ENCODE data around the gene GSDMA.

The GSDMA gene

GRCh38 chr17:39952680-39953470, 9.9 kb upstream of the GSDMA start:
- Histone ChIP-seq H3K27ac (ENCODE audit: low read depth, low read length) (peak overlapping the region; percentile 17; the same call in 1 of the 2 replicates), H3K79me2 (ENCODE audit: control insufficient read depth, low read length) (no peaks in the 10 kb centered on the region), H3K4me3 (ENCODE audit: low read length) (peak overlapping the region; percentile 86), H3F3A (ENCODE audit: control insufficient read depth, insufficient read depth) (peaks cover 4% of the 10 kb centered on the region; the same call in 1 of the 2 replicates), H4K20me1 (ENCODE audit: control insufficient read depth, insufficient read depth, low read depth, low read length) (no peaks in the 10 kb centered on the region), H3K4me2 (ENCODE audit: low read length) (peak overlapping the region; percentile 98), H3K9me2 (replicated peaks; ENCODE audit: control insufficient read depth, low read length) (no peaks in the 10 kb centered on the region), H3K4me1 (ENCODE audit: control insufficient read depth, low read length) (peaks cover 23% of the 10 kb centered on the region), H3K27me3 (ENCODE audit: control insufficient read depth, low read length) (peaks cover 5% of the 10 kb centered on the region), H3K9me3 (ENCODE audit: control insufficient read depth, insufficient read depth, low read length) (no peaks in the 10 kb centered on the region), H3K36me3 (ENCODE audit: control insufficient read depth, low read length) (no peaks in the 10 kb centered on the region)
- TF ChIP-seq EZH2phosphoT487 (IDR thresholded peaks at IDR 0.05; ENCODE audit: borderline replicate concordance, low read length): no peak
- TF ChIP-seq CTCF (IDR thresholded peaks at IDR 0.05; ENCODE audit: low read depth, low read length, poor library complexity, severe bottlenecking): no peak

GRCh38 chr17:39953471-39953888, 9.3 kb upstream of the GSDMA start:
- TF ChIP-seq CTCF (IDR thresholded peaks at IDR 0.05; ENCODE audit: low read depth, low read length, poor library complexity, severe bottlenecking): no peak
- TF ChIP-seq EZH2phosphoT487 (IDR thresholded peaks at IDR 0.05; ENCODE audit: borderline replicate concordance, low read length): no peak
- Histone ChIP-seq H3K4me1 (ENCODE audit: control insufficient read depth, low read length) (peaks cover 20% of the 10 kb centered on the region), H3F3A (ENCODE audit: control insufficient read depth, insufficient read depth) (peaks cover 4% of the 10 kb centered on the region; the same call in 1 of the 2 replicates), H3K36me3 (ENCODE audit: control insufficient read depth, low read length) (no peaks in the 10 kb centered on the region), H3K79me2 (ENCODE audit: control insufficient read depth, low read length) (no peaks in the 10 kb centered on the region), H3K4me2 (ENCODE audit: low read length) (peak overlapping the region; percentile 98), H3K9me3 (ENCODE audit: control insufficient read depth, insufficient read depth, low read length) (no peaks in the 10 kb centered on the region), H3K4me3 (ENCODE audit: low read length) (peak overlapping the region; percentile 86), H3K9me2 (replicated peaks; ENCODE audit: control insufficient read depth, low read length) (no peaks in the 10 kb centered on the region), H3K27ac (ENCODE audit: low read depth, low read length) (peak overlapping the region; percentile 17; the same call in 1 of the 2 replicates), H4K20me1 (ENCODE audit: control insufficient read depth, insufficient read depth, low read depth, low read length) (no peaks in the 10 kb centered on the region), H3K27me3 (ENCODE audit: control insufficient read depth, low read length) (peaks cover 5% of the 10 kb centered on the region)

GRCh38 chr17:39954876-39955275, 7.9 kb upstream of the GSDMA start:
- no peaks in the 10 kb centered on the region for H3K9me3 ChIP-seq (ENCODE audit: control insufficient read depth, insufficient read depth, low read length)
- H3K4me1 ChIP-seq (ENCODE audit: control insufficient read depth, low read length): peaks cover 25% of the 10 kb centered on the region
- peaks cover 4% of the 10 kb centered on the region; the same call in 1 of the 2 replicates for H3F3A ChIP-seq (ENCODE audit: control insufficient read depth, insufficient read depth)
- H3K36me3 ChIP-seq (ENCODE audit: control insufficient read depth, low read length): no peaks in the 10 kb centered on the region
- TF ChIP-seq CTCF (IDR thresholded peaks at IDR 0.05; ENCODE audit: low read depth, low read length, poor library complexity, severe bottlenecking): no peak
- no peak for TF ChIP-seq EZH2phosphoT487 (IDR thresholded peaks at IDR 0.05; ENCODE audit: borderline replicate concordance, low read length)
- H3K4me3 ChIP-seq (ENCODE audit: low read length): no peak overlapping the region
- H3K4me2 ChIP-seq (ENCODE audit: low read length): no peak overlapping the region
- no peaks in the 10 kb centered on the region for H3K9me2 ChIP-seq (replicated peaks; ENCODE audit: control insufficient read depth, low read length)
- H3K27me3 ChIP-seq (ENCODE audit: control insufficient read depth, low read length): peaks cover 5% of the 10 kb centered on the region
- H3K27ac ChIP-seq (ENCODE audit: low read depth, low read length): no peak overlapping the region
- no peaks in the 10 kb centered on the region for H3K79me2 ChIP-seq (ENCODE audit: control insufficient read depth, low read length)
- no peaks in the 10 kb centered on the region for H4K20me1 ChIP-seq (ENCODE audit: control insufficient read depth, insufficient read depth, low read depth, low read length)
